Smooth muscle cell of the brain vasculature (primary cell): ENCODE data around the gene MRPL9.

ENCODE experiments used
- DNase-seq: peaks from one replicate; pipeline ENCODE4 v3.0.0-alpha.2; 2012; ENCODE audit warnings: low read depth, low spot score

Gene MRPL9

DNA sequence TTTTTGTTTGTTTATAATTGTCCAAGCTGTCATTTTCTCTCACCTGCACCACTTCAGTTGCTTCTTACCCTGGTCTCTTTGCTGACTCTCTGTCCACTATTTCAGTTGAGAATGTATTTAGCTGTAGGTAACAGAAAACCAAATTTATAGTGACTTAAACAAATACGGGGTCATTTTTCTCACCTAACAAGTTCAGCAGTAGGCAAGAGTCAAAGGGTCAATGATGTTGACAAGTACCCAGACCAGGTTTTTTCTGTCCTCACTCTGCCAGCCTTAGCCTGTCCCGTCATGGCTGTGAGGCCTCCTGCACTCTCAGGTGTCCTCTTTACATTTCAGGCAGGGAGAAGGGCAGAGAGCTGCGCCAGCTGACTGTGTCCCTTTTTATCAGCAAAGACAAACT lies 30.2 kb downstream of the MRPL9 start:
- no peak for DNase-seq

- DNase-seq, result no peak
Measured at GRCh38 chr1:151729966-151730291, 33.4 kb downstream of the MRPL9 start.

- no peak for DNase-seq
Measured at GRCh38 chr1:151729157-151729965, 33.9 kb downstream of the MRPL9 start.

- no peak for DNase-seq
Measured at GRCh38 chr1:151728151-151729054, 34.9 kb downstream of the MRPL9 start.

GRCh38 chr1:151723726-151724370 lies 39.4 kb downstream of the MRPL9 start:
- no peak for DNase-seq

- no peak for DNase-seq
Measured at GRCh38 chr1:151721788-151722510, 41.3 kb downstream of the MRPL9 start.

- DNase-seq, result no peak
Measured at GRCh38 chr1:151720974-151721787, 42.1 kb downstream of the MRPL9 start, which contains the start of gene RIIAD1. RIIAD1 (plus strand) TSS chr1:151721522; CDS start chr1:151721537, 15 bp downstream.

- DNase-seq, result no peak
Measured at GRCh38 chr1:151720554-151720953, 42.7 kb downstream of the MRPL9 start.

GRCh38 chr1:151720125-151720524 lies 43.2 kb downstream of the MRPL9 start:
- DNase-seq, result no peak

DNA sequence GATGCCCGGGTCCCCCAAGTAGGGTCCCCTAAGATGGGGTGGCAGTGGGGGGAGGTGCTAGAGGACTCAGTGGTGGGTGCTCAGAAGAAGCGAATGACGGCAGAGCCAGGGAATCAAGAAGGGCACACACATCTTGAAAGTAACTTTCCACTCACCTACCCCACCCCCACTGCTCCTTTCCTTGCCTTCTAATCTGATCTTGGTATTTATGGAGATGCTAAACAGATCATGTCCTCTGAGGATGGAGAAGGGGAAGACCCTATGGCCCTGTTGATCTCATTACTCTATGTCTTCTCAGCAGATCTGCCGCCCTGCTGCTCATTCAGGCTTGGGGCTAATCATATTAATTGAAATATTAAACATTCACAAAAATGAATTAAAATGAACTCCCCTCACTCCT lies 44.6 kb downstream of the MRPL9 start:
- DNase-seq, result no peak

GRCh38 chr1:151718011-151718431 lies 45.3 kb downstream of the MRPL9 start:
- DNase-seq, result no peak

DNA sequence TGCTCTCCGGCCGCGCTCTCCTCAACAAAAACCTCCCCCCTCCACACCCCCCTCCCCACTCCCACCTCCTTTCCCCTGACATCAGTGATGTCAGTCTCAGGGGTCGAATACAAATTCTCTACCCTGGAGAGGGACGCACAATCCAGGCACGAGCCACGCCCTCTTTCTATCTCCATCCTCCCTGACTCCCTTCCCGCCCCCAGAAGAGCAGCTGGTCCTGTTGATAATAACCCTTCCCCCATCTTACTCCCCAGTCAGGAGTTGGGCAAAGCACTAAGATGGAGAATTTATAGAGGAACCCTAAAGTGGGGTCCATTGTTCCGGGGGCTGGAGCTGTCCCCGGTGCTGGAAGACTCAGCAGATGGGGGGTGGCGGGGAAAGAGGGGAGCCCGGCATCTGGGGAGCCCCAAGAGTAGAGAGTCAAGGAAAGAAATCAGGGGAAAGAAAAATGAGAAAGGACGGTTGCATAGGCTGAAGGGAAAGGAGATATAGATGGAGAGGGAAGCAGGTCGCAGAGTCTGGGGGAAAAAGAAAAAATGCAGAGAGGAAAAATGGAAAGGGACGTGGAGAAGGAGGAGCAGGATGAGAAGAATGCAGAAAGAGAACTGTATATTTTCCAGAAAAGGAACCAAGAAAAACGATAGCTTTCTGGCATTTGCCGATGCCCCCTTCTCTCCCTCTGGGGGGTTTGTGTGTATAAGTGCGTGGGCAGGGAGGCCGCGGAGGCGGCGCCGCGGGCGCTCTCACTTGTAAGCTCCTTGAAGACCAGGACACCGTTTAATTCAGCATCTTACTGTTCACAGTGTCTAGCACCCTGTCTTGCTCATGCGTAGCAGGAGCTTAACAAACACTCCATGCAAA lies 46.3 kb downstream of the MRPL9 start, which contains the start of gene CELF3:
TSS of gene CELF3 (minus strand) at position 33 of the 861 bp plus-strand sequence. CDS start 783 bp downstream, outside the sequence.
- DNase-seq, result no peak

- DNase-seq, result no peak
Measured at GRCh38 chr1:151716405-151716762, 46.9 kb downstream of the MRPL9 start.

- no peak for DNase-seq
Measured at GRCh38 chr1:151715726-151716404, 47.4 kb downstream of the MRPL9 start.

DNA sequence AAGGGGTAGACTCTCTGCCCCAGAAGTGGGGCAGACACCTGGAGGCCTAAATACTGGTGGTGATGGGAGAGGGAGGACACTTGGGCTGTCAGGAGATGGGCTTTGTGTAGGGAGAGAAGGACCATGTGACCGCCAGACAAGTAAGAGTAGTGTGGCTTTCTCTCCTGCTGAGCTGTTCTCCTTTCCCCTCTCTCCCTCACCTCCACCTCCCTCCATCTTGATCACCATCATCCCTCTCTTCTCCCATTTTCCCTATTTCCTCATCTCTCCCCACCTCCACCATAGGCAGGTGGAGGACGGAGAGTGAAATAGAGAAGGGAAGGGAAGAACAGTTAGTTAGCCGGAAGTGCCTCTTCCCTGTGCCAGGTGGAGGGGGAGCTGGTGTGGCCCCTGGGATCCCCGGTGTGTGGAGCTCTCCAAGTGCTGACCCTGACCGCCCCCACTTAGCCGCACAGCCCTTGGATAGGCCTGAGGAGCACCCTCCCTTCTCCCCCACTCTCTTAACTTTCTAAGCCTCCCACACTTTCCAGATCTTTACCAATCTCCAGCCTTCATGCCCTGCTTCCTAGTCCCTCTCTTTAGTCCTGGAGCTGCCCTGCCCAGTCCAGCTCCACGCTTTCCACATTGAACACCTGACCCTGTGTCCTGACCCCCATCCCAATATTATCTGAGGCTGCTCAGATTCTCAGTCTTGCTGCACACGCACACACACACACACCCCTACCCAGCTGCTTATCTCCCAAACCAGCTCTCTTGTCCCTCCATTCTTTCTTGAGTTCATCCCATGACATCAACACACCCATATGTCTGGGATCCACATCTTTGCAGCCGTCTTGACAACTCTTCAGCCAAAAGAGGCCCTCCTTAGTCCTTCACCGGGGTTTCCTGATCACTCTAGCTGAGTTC lies 48.2 kb downstream of the MRPL9 start:
- DNase-seq, result no peak

DNA sequence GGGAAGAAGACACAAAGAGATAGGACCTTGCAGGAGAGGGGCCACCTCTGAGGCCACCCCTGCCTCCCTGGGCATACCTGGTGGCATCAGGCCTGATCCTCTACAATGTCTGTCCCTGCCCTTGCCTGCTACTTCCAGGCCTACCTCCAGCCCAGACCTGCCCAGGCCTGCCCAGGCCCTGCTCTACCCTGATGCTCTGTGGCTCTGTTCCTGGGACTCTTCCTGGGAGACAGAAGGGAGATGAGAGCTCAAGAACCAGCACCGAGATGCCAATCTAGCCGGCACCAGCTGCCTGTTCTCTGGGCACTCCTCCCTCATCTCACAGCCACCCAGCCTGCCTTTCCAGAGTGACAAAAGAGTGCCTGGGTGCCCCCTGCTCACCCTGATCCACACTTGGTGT lies 49.4 kb downstream of the MRPL9 start:
- DNase-seq, result no peak

DNA sequence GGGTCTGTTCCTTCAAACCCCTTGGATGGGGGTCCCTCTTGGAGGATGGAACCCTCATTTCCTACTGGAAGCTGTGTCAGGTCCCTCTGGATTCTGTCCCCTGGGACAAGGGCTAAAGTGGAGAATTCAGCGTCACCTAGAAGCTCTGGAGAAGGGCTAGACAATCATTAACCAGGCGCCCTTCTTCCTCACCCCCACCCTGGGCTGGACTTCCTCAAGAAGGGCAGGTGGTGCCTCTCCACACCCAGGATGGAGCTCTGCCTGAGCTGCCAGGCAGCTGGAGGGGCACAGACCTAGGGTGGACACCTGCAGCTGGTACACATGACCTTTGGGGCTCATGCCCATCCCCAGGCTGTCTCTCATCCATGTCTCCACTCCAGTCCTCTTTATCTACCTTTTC lies 50.3 kb downstream of the MRPL9 start:
- no peak for DNase-seq

DNA sequence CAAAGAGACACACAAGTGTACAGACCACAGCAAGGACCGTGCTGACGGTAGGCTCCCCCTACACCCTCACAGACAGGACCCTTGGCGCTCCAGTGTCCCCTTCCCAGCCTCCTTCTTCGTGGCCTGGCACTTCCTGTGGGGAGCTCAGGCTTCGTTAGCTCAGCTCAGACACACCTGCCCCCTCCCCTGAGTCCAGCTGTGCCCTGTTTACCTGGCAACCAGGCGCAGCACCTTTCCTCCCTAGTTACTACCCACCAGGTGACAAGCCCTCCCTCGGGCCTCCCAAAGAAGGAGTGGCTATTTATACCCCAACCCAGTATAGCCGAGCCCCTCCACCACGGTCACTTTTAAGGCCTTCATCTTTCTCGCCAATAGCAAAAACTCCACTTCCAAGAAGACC lies 51.3 kb downstream of the MRPL9 start:
- DNase-seq, result no peak
